ENCODE measurements around the gene SKOR2.
"Not testable (repeated sequence)": the region's sequence is repeated elsewhere in the genome, so short reads cannot be mapped to it uniquely, and the experiment has no call there.

GRCh38 chr18:47182156-47182555 lies 69.3 kb downstream of the SKOR2 start:
- not testable (repeated sequence) for TF ChIP-seq REST (IDR thresholded peaks at IDR 0.05; ENCODE audit: insufficient read depth in 1 of 2, low read depth in 2 of 2, low read length in 1 of 2); POLR2AphosphoS5 (IDR thresholded peaks at IDR 0.05; ENCODE audit: low read depth, low read length)
